Activated naive CD4-positive, alpha-beta T cell treated with anti-CD3 and anti-CD28 coated beads, Interleukin-2, amount 50 U/mL, for 16 hours (primary cell): ENCODE data around the gene MRPS9.

Experiments used
- DNase-seq: peaks from one replicate; pipeline ENCODE4 v3.0.0-alpha.2; 2020

MRPS9 gene

GRCh38 chr2:105081006-105081601, 43.2 kb downstream of the MRPS9 start:
- no peak for DNase-seq

- no peak for DNase-seq
Measured at GRCh38 chr2:105082107-105082506, 44.2 kb downstream of the MRPS9 start.

GRCh38 chr2:105085525-105085924, 47.7 kb downstream of the MRPS9 start:
- DNase-seq = no peak

- DNase-seq = no peak
Measured at GRCh38 chr2:105087273-105087672, 49.4 kb downstream of the MRPS9 start.

GRCh38 chr2:105090091-105090490, 52.2 kb downstream of the MRPS9 start:
- no peak for DNase-seq

GRCh38 chr2:105092797-105093196, 54.9 kb downstream of the MRPS9 start:
- DNase-seq = no peak

- DNase-seq = no peak
Measured at GRCh38 chr2:105099153-105099552, 61.3 kb downstream of the MRPS9 start.

GRCh38 chr2:105100046-105100840, 62.4 kb downstream of the MRPS9 start:
- no peak for DNase-seq

GRCh38 chr2:105102001-105102400, 64.1 kb downstream of the MRPS9 start:
- no peak for DNase-seq

- DNase-seq = no peak
Measured at GRCh38 chr2:105102963-105103421, 65.1 kb downstream of the MRPS9 start.

GRCh38 chr2:105103481-105103880, 65.6 kb downstream of the MRPS9 start:
- DNase-seq = no peak

- DNase-seq = no peak
Measured at GRCh38 chr2:105104208-105104731, 66.4 kb downstream of the MRPS9 start.

- DNase-seq = no peak
Measured at GRCh38 chr2:105110295-105110829, 72.5 kb downstream of the MRPS9 start.

GRCh38 chr2:105111365-105112150, 73.7 kb downstream of the MRPS9 start:
- DNase-seq = no peak

- DNase-seq = no peak
Measured at GRCh38 chr2:105112345-105112744, 74.5 kb downstream of the MRPS9 start.

- no peak for DNase-seq
Measured at GRCh38 chr2:105113616-105114291, 75.9 kb downstream of the MRPS9 start.

GRCh38 chr2:105114551-105114950, 76.7 kb downstream of the MRPS9 start:
- DNase-seq = no peak

GRCh38 chr2:105116348-105116747, 78.5 kb downstream of the MRPS9 start:
- no peak for DNase-seq

- DNase-seq = no peak
Measured at GRCh38 chr2:105117565-105117964, 79.7 kb downstream of the MRPS9 start.

GRCh38 chr2:105118960-105119359, 81.1 kb downstream of the MRPS9 start:
- DNase-seq = no peak

- DNase-seq = no peak
Measured at GRCh38 chr2:105121434-105121833, 83.6 kb downstream of the MRPS9 start.

- no peak for DNase-seq
Measured at GRCh38 chr2:105125428-105125827, 87.6 kb downstream of the MRPS9 start.

GRCh38 chr2:105125920-105126319, 88.1 kb downstream of the MRPS9 start:
- no peak for DNase-seq
